Bronchial epithelial cell (primary cell): ENCODE results near the gene ANKDD1B. TPM values are rescaled to one million over a fixed set of nuclear protein-coding genes. Genes with fewer than 3 reads are reported as not detected.
"Not testable (repeated sequence)": the region's sequence is repeated elsewhere in the genome, so short reads cannot be mapped to it uniquely, and the experiment has no call there.

Experiments used
- DNase-seq: peaks from one replicate; pipeline ENCODE4 v3.0.0-alpha.2; 2010; ENCODE audit warnings: low read depth
- FAIRE-seq: peaks from 2 replicates; lab custom pipeline; 2011; peaks lifted over from hg19 to GRCh38; lab: Jason Lieb, UNC
- H3K27me3 ChIP-seq: 2 replicates; pipeline ENCODE4 v1.5.1; 2011; ENCODE audit warnings: low read length; ENCODE audit not compliant: control insufficient read depth, insufficient read depth
- H3K36me3 ChIP-seq: 2 replicates; pipeline ENCODE4 v1.5.1; 2011; ENCODE audit warnings: low read length; ENCODE audit not compliant: control insufficient read depth, insufficient read depth
- H3K4me3 ChIP-seq: 2 replicates; pipeline ENCODE4 v1.5.1; 2011; ENCODE audit warnings: mild to moderate bottlenecking, low read depth, low read length, control low read depth
- CTCF ChIP-seq: IDR thresholded peaks from 2 replicates; pipeline ENCODE4 v1.5.1; 2011; ENCODE audit warnings: mild to moderate bottlenecking, moderate library complexity, low read length, control low read depth, inconsistent platforms; ENCODE audit not compliant: insufficient read depth, severe bottlenecking
- total RNA-seq: library from RNA; depleted of rRNA; stranded (reverse); fragments of >200 nt; gene quantifications from 2 replicates; pipeline ENCODE4 v1.2.1, GENCODE V29; 2014

The ANKDD1B gene
- total RNA-seq, 1 donor from 2014 or later, result 1.3 TPM

GRCh38 chr5:75574791-75575190 is 36.5 kb upstream of the ANKDD1B start:
- no peak for FAIRE-seq
- no peak overlapping the region for H3K4me3 ChIP-seq
- H3K36me3 ChIP-seq, result peaks cover 1% of the 10 kb centered on the region
- no peak for DNase-seq
- no peaks in the 10 kb centered on the region for H3K27me3 ChIP-seq
- no peak for TF ChIP-seq CTCF

GRCh38 chr5:75578280-75578679 is 33.0 kb upstream of the ANKDD1B start:
- not testable (repeated sequence) for H3K27me3 ChIP-seq, DNase-seq, FAIRE-seq, H3K4me3 ChIP-seq, H3K36me3 ChIP-seq

- no peak for FAIRE-seq
- Histone ChIP-seq H3K27me3 (no peaks in the 10 kb centered on the region), H3K36me3 (peaks cover 2% of the 10 kb centered on the region), H3K4me3 (no peak overlapping the region)
- DNase-seq, result peak; percentile 32
- TF ChIP-seq CTCF, result peak; percentile 41
Measured at GRCh38 chr5:75584641-75585040, 26.6 kb upstream of the ANKDD1B start.

GRCh38 chr5:75588666-75589065 is 22.6 kb upstream of the ANKDD1B start:
- H3K27me3 ChIP-seq, result no peaks in the 10 kb centered on the region
- H3K36me3 ChIP-seq, result no peaks in the 10 kb centered on the region
- DNase-seq (no peak), FAIRE-seq (no peak)
- no peak for TF ChIP-seq CTCF
- H3K4me3 ChIP-seq, result no peak overlapping the region

GRCh38 chr5:75600535-75600934 is 10.7 kb upstream of the ANKDD1B start:
- DNase-seq (no peak), FAIRE-seq (no peak)
- no peaks in the 10 kb centered on the region for H3K36me3 ChIP-seq
- H3K27me3 ChIP-seq, result no peaks in the 10 kb centered on the region
- TF ChIP-seq CTCF, result no peak
- H3K4me3 ChIP-seq, result no peak overlapping the region

- no peak for FAIRE-seq
- Histone ChIP-seq H3K27me3 (no peaks in the 10 kb centered on the region), H3K36me3 (no peaks in the 10 kb centered on the region), H3K4me3 (no peak overlapping the region)
- DNase-seq, result no peak
- TF ChIP-seq CTCF, result no peak
Measured at GRCh38 chr5:75601567-75601966, 9.7 kb upstream of the ANKDD1B start.
